ENCODE measurements around the gene CREG1.

The CREG1 gene

GRCh38 chr1:167516404-167517388 lies 36.9 kb downstream of the CREG1 start:
- no peak overlapping the region for H3K4me3 ChIP-seq (ENCODE audit: low read length)
- H3K4me1 ChIP-seq (ENCODE audit: insufficient read depth, low read length) = no peaks in the 10 kb centered on the region
- H3K27me3 ChIP-seq (ENCODE audit: insufficient read depth, low read length) = no peaks in the 10 kb centered on the region

GRCh38 chr1:167515893-167516321 lies 37.7 kb downstream of the CREG1 start:
- no peaks in the 10 kb centered on the region for H3K27me3 ChIP-seq (ENCODE audit: insufficient read depth, low read length)
- H3K36me3 ChIP-seq (ENCODE audit: insufficient read depth, low read length) = no peaks in the 10 kb centered on the region
- no peaks in the 10 kb centered on the region for H3K9me3 ChIP-seq (ENCODE audit: low read length)
- no peak overlapping the region for H3K4me3 ChIP-seq (ENCODE audit: low read length)
- H2AFZ ChIP-seq (ENCODE audit: low read depth, low read length) = no peak overlapping the region
- no peaks in the 10 kb centered on the region for H3K4me1 ChIP-seq (ENCODE audit: insufficient read depth, low read length)

More at GRCh38 chr1:167516404-167517388, 36.9 kb downstream of the CREG1 start:
- Histone ChIP-seq H2AFZ (ENCODE audit: low read depth, low read length) (no peak overlapping the region), H3K36me3 (ENCODE audit: insufficient read depth, low read length) (no peaks in the 10 kb centered on the region), H3K9me3 (ENCODE audit: low read length) (no peaks in the 10 kb centered on the region)

- Histone ChIP-seq H3K9me3 (ENCODE audit: low read length) (no peaks in the 10 kb centered on the region), H2AFZ (ENCODE audit: low read depth, low read length) (no peak overlapping the region), H3K4me1 (ENCODE audit: insufficient read depth, low read length) (no peaks in the 10 kb centered on the region), H3K4me3 (ENCODE audit: low read length) (no peak overlapping the region), H3K36me3 (ENCODE audit: insufficient read depth, low read length) (no peaks in the 10 kb centered on the region), H3K27me3 (ENCODE audit: insufficient read depth, low read length) (no peaks in the 10 kb centered on the region)
Observed at GRCh38 chr1:167515461-167515860, 38.1 kb downstream of the CREG1 start.

- H3K4me1 ChIP-seq (ENCODE audit: insufficient read depth, low read length) = no peaks in the 10 kb centered on the region
- H3K27me3 ChIP-seq (ENCODE audit: insufficient read depth, low read length) = no peaks in the 10 kb centered on the region
- H3K9me3 ChIP-seq (ENCODE audit: low read length) = no peaks in the 10 kb centered on the region
- H3K4me3 ChIP-seq (ENCODE audit: low read length) = no peak overlapping the region
- H2AFZ ChIP-seq (ENCODE audit: low read depth, low read length) = no peak overlapping the region
- no peaks in the 10 kb centered on the region for H3K36me3 ChIP-seq (ENCODE audit: insufficient read depth, low read length)
Observed at GRCh38 chr1:167514288-167514687, 39.3 kb downstream of the CREG1 start.

- Histone ChIP-seq H3K27me3 (ENCODE audit: insufficient read depth, low read length) (no peaks in the 10 kb centered on the region), H3K4me1 (ENCODE audit: insufficient read depth, low read length) (no peaks in the 10 kb centered on the region), H3K4me3 (ENCODE audit: low read length) (no peak overlapping the region), H3K9me3 (ENCODE audit: low read length) (no peaks in the 10 kb centered on the region), H3K36me3 (ENCODE audit: insufficient read depth, low read length) (no peaks in the 10 kb centered on the region), H2AFZ (ENCODE audit: low read depth, low read length) (no peak overlapping the region)
Observed at GRCh38 chr1:167512046-167512654, 41.4 kb downstream of the CREG1 start.

- no peaks in the 10 kb centered on the region for H3K4me1 ChIP-seq (ENCODE audit: insufficient read depth, low read length)
- H3K36me3 ChIP-seq (ENCODE audit: insufficient read depth, low read length) = no peaks in the 10 kb centered on the region
- H2AFZ ChIP-seq (ENCODE audit: low read depth, low read length) = no peak overlapping the region
- H3K4me3 ChIP-seq (ENCODE audit: low read length) = no peak overlapping the region
- no peaks in the 10 kb centered on the region for H3K9me3 ChIP-seq (ENCODE audit: low read length)
- H3K27me3 ChIP-seq (ENCODE audit: insufficient read depth, low read length) = no peaks in the 10 kb centered on the region
Observed at GRCh38 chr1:167511374-167511986, 42.1 kb downstream of the CREG1 start.

- H3K4me1 ChIP-seq (ENCODE audit: insufficient read depth, low read length) = no peaks in the 10 kb centered on the region
- no peak overlapping the region for H3K4me3 ChIP-seq (ENCODE audit: low read length)
- H3K9me3 ChIP-seq (ENCODE audit: low read length) = no peaks in the 10 kb centered on the region
- H3K27me3 ChIP-seq (ENCODE audit: insufficient read depth, low read length) = no peaks in the 10 kb centered on the region
- H2AFZ ChIP-seq (ENCODE audit: low read depth, low read length) = no peak overlapping the region
- H3K36me3 ChIP-seq (ENCODE audit: insufficient read depth, low read length) = no peaks in the 10 kb centered on the region
Observed at GRCh38 chr1:167510881-167511280, 42.7 kb downstream of the CREG1 start.

GRCh38 chr1:167510244-167510643 lies 43.3 kb downstream of the CREG1 start:
- H3K27me3 ChIP-seq (ENCODE audit: insufficient read depth, low read length) = no peaks in the 10 kb centered on the region

GRCh38 chr1:167509587-167509986 lies 44.0 kb downstream of the CREG1 start:
- no peak overlapping the region for H2AFZ ChIP-seq (ENCODE audit: low read depth, low read length)
- no peaks in the 10 kb centered on the region for H3K36me3 ChIP-seq (ENCODE audit: insufficient read depth, low read length)
- H3K27me3 ChIP-seq (ENCODE audit: insufficient read depth, low read length) = no peaks in the 10 kb centered on the region
- no peaks in the 10 kb centered on the region for H3K9me3 ChIP-seq (ENCODE audit: low read length)
- H3K4me1 ChIP-seq (ENCODE audit: insufficient read depth, low read length) = no peaks in the 10 kb centered on the region
- no peak overlapping the region for H3K4me3 ChIP-seq (ENCODE audit: low read length)

More at GRCh38 chr1:167510244-167510643, 43.3 kb downstream of the CREG1 start:
- no peaks in the 10 kb centered on the region for H3K4me1 ChIP-seq (ENCODE audit: insufficient read depth, low read length)
- H3K9me3 ChIP-seq (ENCODE audit: low read length) = no peaks in the 10 kb centered on the region
- H3K4me3 ChIP-seq (ENCODE audit: low read length) = no peak overlapping the region
- H3K36me3 ChIP-seq (ENCODE audit: insufficient read depth, low read length) = no peaks in the 10 kb centered on the region
- H2AFZ ChIP-seq (ENCODE audit: low read depth, low read length) = no peak overlapping the region

- no peak overlapping the region for H3K4me3 ChIP-seq (ENCODE audit: low read length)
- H3K27me3 ChIP-seq (ENCODE audit: insufficient read depth, low read length) = no peaks in the 10 kb centered on the region
- H3K9me3 ChIP-seq (ENCODE audit: low read length) = no peaks in the 10 kb centered on the region
- no peak overlapping the region for H2AFZ ChIP-seq (ENCODE audit: low read depth, low read length)
- no peaks in the 10 kb centered on the region for H3K36me3 ChIP-seq (ENCODE audit: insufficient read depth, low read length)
- H3K4me1 ChIP-seq (ENCODE audit: insufficient read depth, low read length) = peaks cover 10% of the 10 kb centered on the region
Observed at GRCh38 chr1:167507719-167508118, 45.8 kb downstream of the CREG1 start.

GRCh38 chr1:167504467-167504827 lies 49.1 kb downstream of the CREG1 start:
- Histone ChIP-seq H3K36me3 (ENCODE audit: insufficient read depth, low read length) (no peaks in the 10 kb centered on the region), H2AFZ (ENCODE audit: low read depth, low read length) (no peak overlapping the region), H3K27me3 (ENCODE audit: insufficient read depth, low read length) (no peaks in the 10 kb centered on the region), H3K4me3 (ENCODE audit: low read length) (no peak overlapping the region), H3K4me1 (ENCODE audit: insufficient read depth, low read length) (peaks cover 12% of the 10 kb centered on the region), H3K9me3 (ENCODE audit: low read length) (no peaks in the 10 kb centered on the region)

GRCh38 chr1:167503626-167504466 lies 49.7 kb downstream of the CREG1 start:
- H3K4me1 ChIP-seq (ENCODE audit: insufficient read depth, low read length) = peaks cover 14% of the 10 kb centered on the region
- no peak overlapping the region for H2AFZ ChIP-seq (ENCODE audit: low read depth, low read length)
- H3K4me3 ChIP-seq (ENCODE audit: low read length) = no peak overlapping the region
- H3K27me3 ChIP-seq (ENCODE audit: insufficient read depth, low read length) = no peaks in the 10 kb centered on the region
- H3K36me3 ChIP-seq (ENCODE audit: insufficient read depth, low read length) = no peaks in the 10 kb centered on the region
- H3K9me3 ChIP-seq (ENCODE audit: low read length) = no peaks in the 10 kb centered on the region
